GM21576 (cell line): ENCODE data around the gene EYA4.
"Not testable (repeated sequence)": the region's sequence is repeated elsewhere in the genome, so short reads cannot be mapped to it uniquely, and the experiment has no call there.

Experiments
- ATAC-seq: cut with Tn5 transposase; IDR thresholded peaks from one replicate; pipeline ENCODE4 v1.9.1; 2021; ENCODE audit warnings: mild to moderate bottlenecking, moderate library complexity; ENCODE audit not compliant: unreplicated experiment

The EYA4 gene

DNA sequence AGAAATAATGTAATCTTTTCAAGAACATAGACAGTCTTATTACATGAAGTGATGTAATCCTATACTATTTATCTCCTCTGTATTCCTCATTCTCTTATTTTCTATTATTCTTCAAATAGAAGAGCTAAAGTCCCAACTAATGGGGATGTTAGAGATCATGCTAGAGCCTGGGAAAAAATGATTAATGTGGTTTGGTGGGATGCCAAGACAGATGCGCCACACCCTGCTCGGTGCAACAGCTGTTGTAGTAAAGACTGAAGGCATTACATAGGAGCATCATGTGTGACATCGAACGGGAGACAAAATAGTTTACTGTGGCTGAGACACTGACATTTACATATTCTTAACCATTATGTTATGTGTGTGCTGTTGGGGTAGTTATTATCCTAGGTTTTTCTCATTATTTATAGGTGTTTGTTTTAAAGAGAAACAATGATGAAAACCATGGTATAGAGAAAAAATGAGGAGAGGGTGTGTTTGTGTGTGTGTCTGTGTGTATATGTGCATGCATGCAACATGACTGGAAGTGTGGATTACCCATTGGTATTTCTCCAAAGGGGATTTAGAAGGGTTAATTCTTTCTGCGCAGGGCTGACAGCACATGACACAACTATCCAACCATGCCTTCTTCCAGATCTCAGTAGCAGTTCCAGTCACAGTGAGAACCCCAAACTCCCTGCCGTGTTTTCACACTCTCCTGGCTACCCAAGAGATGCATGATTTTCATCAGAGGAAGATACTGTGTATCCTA, 155.3 kb downstream of the EYA4 start:
- ATAC-seq, result no peak

DNA sequence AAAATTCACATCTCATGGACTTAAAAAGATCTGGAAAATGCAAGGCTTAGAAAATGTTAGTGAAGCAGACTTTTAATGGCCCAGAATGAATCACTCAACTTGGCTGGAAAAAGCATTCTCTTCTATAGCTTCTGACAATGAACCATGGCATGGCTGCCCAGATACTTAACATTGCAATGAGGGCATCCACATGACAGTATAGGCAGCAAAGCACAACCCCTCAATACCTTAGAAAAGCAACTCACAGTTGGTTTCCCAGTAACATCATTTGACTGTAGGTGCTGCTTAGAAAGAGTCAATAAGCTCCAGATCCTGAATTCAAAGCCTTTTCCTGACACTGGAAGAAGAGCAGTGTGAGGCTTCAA, 155.8 kb downstream of the EYA4 start:
- no peak for ATAC-seq

DNA sequence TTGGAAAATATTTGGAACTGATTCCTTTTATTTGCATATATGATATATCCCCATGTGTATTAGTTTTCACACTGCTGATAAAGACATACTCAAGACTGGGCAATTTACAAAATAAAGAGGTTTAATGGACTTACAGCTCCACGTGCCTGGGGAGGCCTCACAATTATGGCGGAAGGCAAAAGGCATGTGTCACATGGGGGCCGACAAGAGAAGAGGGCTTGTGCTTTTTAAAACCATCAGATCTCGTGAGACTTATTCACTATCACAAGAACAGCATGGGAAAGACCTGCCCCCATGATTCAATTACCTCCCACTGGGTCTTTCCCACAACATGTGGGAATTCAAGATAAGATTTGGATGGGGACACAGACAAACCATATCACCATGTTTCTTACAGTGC, 156.4 kb downstream of the EYA4 start:
- not testable (repeated sequence) for ATAC-seq

DNA sequence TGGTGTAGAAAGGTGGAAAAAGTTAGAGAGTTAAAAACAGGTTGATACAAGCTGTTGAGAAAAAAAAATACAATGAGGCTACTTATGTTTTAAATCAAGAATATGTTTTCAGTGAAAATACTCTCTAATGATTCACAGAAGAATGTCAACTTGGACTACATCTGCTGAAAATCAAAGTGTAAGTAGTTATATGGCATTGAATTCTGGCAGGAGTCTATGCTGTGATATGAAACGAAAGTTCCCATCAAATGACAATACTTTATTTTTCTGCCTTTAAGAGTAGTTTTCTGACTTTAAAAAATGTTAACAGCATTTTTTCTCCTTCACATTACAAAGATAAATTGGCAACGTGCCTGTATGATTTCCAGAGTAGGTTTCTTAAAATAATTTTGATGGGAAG, 158.3 kb downstream of the EYA4 start:
- ATAC-seq, result no peak

DNA sequence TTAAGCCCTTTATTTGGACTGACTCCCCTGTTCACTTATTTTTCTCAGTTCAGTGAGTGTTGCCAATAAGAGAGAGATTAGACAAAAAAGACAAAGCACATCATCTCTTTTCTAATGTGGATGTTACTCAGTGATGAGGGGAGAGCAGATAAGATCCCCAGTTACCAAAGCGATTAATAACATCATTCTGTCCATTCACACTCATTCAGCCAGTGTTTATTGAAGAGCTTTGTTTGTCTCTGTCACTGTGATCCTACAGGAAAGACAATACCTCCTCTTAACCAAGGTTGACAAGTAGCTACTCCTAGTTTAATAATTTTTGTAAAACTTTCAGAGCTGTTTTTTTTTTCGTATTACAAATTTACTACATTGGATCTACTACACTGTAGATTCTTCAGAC, 163.0 kb downstream of the EYA4 start:
- no peak for ATAC-seq

DNA sequence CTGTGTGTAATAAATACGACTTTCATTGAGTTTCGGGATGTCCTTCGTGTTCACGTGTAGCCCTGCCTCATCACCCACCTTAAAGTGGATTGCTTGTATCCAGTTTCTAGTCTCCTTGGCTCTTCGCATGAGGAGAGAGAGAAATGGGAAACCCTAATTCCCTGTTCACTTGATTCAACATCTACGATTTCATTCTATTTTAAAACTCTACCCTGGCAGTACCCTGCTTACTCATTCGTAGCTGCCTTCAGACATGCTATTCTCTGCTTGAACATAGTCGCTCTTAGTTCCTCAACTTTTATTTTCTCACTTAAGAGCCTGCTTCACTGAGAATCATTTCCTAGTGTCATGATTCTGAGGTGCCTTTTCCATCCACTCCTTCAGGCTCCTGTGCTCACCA, 163.6 kb downstream of the EYA4 start:
- no peak for ATAC-seq

DNA sequence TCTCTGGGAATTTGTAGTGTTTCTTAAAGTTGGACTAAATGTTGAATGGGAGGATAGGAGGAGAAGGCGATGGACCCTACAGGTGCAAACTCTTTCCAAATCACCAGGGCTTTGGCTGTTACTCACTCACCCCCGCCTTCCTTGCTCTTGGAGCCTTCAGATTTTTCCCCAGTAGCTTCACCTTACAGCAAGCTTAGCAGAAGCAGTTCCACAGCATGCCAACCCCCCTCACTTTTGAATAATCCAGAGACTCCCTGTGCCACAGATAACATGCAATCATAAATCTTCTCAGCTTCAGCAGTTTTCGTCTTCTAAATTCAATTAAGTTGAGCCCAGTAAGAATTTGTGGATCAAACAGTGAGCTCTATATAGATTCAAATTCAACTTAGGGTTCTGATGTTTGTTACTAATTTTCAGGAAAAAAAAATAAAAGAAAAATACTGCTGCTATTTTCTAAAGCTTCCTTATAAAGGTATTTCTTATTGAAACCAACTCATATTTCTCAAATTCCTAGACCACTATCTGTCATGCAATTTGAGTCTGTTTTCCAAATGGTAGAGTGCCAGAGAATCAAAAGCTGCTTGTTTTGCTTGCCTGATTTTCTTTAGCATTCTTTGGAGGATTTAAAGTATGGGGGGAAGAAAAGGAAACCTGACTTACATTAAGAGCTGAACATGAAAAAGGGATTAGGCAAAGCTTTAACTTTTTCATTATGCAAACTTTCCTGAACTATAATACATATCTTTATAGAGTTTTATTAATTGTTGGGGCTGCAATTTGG, 166.4 kb downstream of the EYA4 start:
- ATAC-seq, result no peak

DNA sequence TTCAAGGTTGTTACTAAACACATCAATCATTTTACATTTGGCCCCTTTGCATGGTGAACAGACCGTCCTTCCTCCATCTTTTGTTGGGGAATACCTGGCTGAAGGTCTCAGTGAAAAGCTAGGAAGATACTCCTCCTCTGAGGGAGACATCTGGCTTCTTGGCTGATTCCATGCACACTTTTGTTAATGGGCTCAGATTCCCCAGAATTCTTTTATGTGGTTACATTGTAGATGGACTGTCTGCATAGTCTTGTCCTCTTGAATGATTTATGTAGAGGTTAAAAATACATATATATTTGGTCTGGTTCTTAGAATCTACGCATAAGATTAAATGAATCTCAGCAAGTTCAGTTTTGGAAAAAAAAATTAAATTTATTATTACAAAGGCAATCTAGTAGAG, 167.0 kb downstream of the EYA4 start:
- ATAC-seq, result no peak

DNA sequence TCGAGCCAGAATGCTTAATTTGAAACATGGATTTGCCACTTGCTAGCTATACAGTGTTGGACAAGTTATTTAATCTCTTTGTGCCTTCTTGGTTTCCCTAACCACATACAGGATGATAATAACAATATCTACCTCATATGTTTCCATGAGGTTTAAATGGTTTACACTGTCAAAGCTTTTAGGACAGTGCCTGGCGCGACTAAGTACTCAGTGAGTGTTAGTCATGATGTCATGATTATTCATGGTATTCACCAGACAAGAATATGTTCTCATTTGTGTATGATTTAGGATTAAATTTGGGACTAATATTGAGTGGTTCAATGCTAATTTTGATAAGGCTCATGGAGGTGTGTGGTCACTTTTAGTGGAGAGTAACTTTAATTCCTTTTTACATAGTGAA, 167.4 kb downstream of the EYA4 start:
- no peak for ATAC-seq

DNA sequence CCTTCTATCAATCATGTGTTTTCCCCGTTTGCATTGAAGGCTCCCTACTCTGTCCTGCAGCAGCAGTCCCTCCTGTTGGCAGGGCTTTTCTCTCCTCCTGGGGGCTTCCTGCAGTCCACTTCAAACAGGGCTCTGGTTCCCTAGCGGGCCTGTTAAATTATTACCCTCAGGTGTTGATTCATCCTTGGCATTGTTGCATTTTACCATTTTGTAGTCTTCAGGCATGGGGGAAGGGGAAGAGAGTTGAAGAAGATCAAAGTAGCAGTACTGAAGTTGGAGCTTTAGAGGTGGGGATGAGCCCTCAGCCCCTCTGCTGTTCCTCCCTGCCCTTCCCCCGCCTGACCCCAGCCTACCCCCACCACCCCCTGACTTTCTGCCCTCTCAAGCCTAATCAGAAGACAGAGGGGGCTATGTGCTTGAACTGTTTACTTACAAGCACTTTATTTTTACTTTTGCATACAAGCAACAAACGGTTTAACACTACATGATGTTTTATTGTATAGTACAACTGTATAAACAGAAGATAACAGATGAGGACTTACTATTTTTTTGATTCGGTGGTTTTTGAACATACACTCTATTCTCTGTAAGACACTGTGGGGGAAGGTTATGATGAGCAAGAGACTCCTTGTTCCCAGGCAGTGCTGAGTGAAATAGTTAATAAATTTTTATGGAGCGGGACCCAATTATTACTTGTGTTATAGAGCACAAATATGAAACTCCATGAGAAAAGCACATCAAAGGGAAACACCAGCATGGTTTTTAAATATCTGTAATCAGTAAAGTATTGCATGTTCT, 169.7 kb downstream of the EYA4 start:
- no peak for ATAC-seq

DNA sequence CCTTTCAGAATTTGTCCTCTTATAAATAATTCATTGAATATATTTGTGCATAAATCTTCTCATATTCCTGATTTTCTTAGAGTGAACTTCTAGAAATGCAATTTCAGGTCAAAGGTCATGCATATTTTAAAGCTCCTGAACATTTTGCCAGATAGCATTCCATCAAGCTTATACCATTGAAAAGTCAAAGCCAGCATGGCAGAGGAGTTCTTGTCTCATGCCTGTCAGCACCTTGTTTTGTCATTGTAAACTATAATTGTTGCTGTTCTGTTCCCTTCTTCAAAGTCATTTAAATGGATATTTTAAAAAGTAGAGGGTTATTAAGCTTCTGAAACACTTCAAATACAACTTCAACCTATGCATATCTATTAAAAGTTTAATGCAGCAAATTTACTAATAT, 170.6 kb downstream of the EYA4 start:
- no peak for ATAC-seq

DNA sequence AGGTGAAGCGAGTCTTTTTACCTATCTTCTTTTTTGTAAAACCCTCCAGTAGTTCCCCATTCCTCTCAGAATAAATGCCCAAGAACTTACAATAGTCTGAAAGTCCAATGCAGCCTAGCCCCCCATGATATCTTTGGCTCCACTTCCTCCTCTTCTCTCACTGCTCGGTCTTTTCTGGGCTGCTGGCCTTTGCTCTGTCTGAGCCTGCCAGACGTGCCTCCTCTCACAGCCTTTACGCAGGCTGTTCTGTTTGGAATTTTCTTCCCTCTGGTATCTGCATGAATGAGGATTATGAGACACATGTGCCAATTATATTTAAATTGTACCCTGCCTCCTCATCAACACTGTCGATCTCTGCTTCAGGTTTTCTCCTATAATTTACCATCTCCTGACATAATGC, 174.1 kb downstream of the EYA4 start:
- ATAC-seq, result no peak

DNA sequence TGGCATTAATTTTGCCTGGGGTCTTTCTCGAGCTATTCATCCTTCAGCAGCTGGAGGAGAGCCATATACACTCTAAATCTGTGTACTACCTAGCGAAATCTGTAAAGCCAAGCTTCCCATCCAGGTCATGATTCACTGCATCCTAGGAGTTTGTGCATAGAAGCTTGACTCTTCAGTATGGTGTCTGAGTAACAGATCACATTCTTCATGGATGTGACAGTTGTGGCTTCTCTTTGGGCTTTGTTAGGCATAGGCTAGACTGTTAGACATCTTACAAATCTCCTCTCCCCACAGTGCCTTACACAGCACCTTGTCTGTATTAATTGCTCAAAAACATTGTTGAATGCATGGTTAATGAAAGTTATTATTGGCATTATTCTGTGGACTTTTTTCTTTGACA, 177.0 kb downstream of the EYA4 start:
- ATAC-seq, result no peak

DNA sequence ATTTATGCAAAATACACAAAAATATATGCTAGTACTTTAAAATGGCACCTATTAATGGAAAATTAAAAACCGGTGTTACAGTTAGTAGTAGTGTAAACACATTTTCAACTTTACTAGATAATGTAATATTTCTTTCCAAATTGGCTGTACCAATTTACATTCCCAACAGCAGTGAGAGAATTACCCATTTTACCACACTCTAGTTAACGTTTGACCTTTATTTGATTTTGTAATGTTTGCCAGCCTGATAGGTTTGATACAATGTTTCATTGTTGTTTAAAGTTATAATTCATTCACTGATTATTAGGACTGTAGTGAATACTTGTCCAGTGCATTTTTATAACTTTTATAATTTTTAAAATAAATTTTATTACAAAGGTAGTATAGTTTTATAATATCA, 182.1 kb downstream of the EYA4 start:
- ATAC-seq, result no peak

DNA sequence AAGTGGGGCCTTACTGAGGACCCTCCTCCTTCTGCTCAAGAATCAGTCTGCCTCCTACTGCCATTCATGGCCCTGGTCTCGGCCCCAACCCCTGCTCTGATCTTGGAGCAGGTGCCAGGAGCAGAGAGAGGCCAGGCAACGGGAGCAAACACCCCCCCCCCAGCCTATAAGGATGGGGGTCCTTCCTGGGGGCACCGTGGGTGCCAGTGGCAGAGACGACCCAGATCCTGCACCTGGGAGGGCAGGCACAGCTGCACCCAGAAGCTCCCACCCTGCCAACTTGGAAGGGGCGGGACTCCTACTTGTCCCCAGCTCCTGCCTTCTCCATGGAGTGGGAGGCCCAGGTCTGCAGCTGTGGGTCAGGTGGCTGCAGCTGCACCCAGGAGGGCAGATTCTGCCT, 183.2 kb downstream of the EYA4 start:
- no peak for ATAC-seq

DNA sequence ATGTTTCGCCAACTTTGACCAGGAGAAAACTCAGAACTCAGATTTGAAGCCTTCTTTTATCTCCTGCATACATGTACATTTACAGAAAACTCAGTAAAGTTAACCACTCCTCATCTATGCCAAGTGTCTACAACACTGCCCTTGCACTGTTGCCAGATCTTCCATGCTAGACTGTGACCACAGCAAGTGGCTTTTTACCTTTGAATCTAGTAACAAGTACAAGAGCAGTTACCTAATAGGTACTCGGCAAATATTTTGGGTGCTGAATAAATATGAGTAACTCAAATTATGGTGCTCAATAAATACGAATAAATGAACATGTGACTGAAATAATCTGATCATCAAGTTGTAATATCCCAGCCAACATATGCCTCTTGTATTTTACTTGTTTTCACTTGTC, 184.9 kb downstream of the EYA4 start:
- ATAC-seq, result no peak

DNA sequence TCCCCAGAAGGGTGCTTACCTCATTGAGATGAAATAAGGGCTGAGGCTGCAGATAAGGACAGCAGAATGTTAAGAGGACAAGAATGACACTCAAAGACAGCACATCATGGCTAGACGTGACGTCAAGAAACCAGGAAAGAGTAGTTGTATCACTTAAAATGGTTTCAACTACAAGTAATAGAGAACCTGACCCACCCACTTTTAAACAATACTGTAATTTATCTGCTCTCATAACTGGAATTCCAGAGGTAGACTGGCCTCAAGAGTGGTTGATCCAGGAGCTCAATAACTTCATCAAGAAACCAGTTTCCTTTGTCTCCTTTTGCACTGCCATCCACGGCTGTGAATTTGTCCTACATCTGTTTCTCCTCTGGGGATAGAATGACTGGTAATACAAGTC, 187.1 kb downstream of the EYA4 start:
- no peak for ATAC-seq

DNA sequence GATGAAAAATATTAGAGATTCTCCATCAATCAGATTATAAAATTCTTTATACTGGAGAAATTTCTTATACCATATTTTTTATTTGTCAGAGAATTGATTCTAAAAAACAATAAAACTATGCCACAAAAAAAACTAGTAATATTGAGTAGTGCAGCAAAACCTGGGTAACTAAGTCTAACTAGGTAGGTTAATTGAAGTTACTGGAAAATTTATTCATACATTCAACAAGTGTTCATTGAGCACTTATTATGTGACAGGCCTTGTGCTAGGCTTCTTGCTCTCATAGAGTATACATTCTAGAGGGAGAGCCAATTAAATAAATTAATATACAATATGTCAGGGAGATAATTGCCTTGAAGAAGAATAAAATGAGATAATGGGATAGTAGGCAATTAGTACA, 189.4 kb downstream of the EYA4 start:
- ATAC-seq, result no peak

DNA sequence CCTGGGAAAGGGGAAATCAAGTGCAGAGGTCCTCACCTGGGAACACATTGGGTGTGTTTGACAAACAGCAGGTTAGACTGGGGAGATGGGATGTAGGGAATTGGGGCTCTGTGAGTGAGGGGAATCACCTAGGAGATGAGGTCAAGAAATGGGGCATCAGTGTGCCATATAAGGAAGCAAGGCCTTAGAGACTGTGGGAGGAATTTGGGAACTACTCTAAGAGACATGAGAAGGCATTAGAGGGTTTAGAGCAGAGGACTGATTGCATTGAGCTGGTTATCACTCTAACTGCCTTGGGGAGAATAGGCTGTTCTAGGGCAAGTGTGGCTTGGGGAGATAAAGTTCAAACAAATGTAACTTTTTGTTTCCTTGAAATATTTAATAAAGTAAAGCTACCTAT, 189.9 kb downstream of the EYA4 start:
- no peak for ATAC-seq

DNA sequence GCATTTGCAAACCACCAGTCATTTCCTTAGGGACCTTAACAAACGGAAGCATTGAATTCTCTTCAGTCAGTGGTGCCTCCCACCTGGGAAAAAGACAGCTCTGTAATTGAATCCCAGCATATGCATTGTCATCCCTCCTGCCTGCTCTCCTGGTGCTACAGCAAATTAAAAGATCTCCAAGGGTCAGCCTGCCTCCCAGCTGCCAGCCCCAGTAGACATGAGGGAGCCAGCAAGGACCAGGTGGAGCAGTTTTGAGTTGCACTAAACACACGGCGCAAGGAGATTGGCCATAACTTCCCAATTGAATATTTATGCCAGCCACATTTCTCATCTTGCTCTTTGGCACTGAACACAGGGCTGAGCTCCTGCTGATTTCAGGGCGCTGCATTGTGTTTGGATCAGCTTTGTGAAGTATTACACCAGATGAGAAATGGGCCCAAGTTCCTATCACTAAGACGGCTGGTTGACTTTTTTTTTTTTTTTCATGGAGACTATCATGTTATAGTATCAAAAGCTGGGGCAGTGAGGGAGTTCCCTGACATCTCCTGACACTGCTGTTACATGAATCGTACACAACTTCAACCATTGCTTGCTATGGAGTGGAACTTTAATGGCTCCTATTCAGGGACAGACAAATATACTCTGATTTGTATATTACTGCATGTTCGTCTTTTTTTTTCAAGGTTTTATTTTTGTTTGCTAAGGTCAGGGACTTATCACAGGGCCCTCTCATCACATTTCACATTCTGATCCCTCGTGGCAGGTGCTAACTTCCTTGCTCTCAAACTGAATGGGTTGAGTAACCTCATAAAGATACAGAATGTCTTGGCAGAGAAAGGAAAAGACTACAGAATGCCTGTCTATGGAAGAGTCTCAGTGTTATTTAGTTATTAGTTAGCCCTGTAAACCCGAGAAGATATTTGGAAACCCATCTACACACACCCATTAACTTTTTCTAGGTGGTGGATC, 191.1 kb downstream of the EYA4 start:
- no peak for ATAC-seq
